Fibroblast of lung (primary cell): ENCODE data around the gene TMSB15A. TPM values are rescaled to one million over a fixed set of nuclear protein-coding genes. Genes with fewer than 3 reads are reported as not detected.
"Not testable (repeated sequence)": the region's sequence is repeated elsewhere in the genome, so short reads cannot be mapped to it uniquely, and the experiment has no call there.

ENCODE experiments used
- DNase-seq, 2 donors: peaks; one replicate each; pipeline versions ENCODE4 v3.0.0 to v3.0.0-alpha.2; 2010; ENCODE audit warnings: low read depth in 2 of 2
- H2AFZ ChIP-seq: 2 replicates; pipeline ENCODE4 v1.5.1; 2012; ENCODE audit warnings: low read length, control low read depth, inconsistent platforms
- H3K27ac ChIP-seq: 2 replicates; pipeline ENCODE4 v1.5.1; 2011; ENCODE audit warnings: low read length, control low read depth; ENCODE audit not compliant: insufficient read depth
- H3K27me3 ChIP-seq: 2 replicates; pipeline ENCODE4 v1.5.1; 2011; ENCODE audit warnings: mild to moderate bottlenecking, low read length; ENCODE audit not compliant: control insufficient read depth, insufficient read depth
- H3K36me3 ChIP-seq: 2 replicates; pipeline ENCODE4 v1.5.1; 2011; ENCODE audit warnings: low read length; ENCODE audit not compliant: control insufficient read depth, insufficient read depth
- H3K4me1 ChIP-seq: 2 replicates; pipeline ENCODE4 v1.5.1; 2011; ENCODE audit warnings: low read length; ENCODE audit not compliant: control insufficient read depth, insufficient read depth; ENCODE audit errors: extremely low read depth
- H3K4me2 ChIP-seq: 2 replicates; pipeline ENCODE4 v1.5.1; 2011; ENCODE audit warnings: low read length, control low read depth; ENCODE audit not compliant: insufficient read depth; ENCODE audit errors: extremely low read depth
- H3K4me3 ChIP-seq, 4 experiments: fragments of 200-600 bp in 1 of 4; sonication (generic) in 1 of 4; replicated peaks in 1 of 4; 2 replicates each; pipeline ENCODE4 v1.5.1; 2011 to 2016; ENCODE audit warnings: low read length in 4 of 4, low read depth in 3 of 4, mild to moderate bottlenecking in 3 of 4, control low read depth in 2 of 4, inconsistent platforms in 1 of 4, mixed read lengths in 1 of 4; ENCODE audit not compliant: insufficient read depth in 1 of 4; ENCODE audit errors: control extremely low read depth in 1 of 4
- H3K79me2 ChIP-seq: 2 replicates; pipeline ENCODE4 v1.5.1; 2012; ENCODE audit warnings: mild to moderate bottlenecking, low read length, inconsistent platforms; ENCODE audit not compliant: control insufficient read depth, insufficient read depth
- H3K9ac ChIP-seq: 2 replicates; pipeline ENCODE4 v1.5.1; 2011; ENCODE audit warnings: mild to moderate bottlenecking, low read length, control low read depth; ENCODE audit not compliant: insufficient read depth
- H3K9me3 ChIP-seq: 2 replicates; pipeline ENCODE4 v1.5.1; 2012; ENCODE audit warnings: low read depth, low read length; ENCODE audit not compliant: control insufficient read depth, insufficient read depth
- H4K20me1 ChIP-seq: 2 replicates; pipeline ENCODE4 v1.5.1; 2011; ENCODE audit warnings: low read length; ENCODE audit not compliant: control insufficient read depth, insufficient read depth; ENCODE audit errors: extremely low read depth
- EZH2 ChIP-seq: IDR thresholded peaks from 2 replicates; pipeline ENCODE4 v1.5.1; 2012; ENCODE audit warnings: low read length, control low read depth, mild to moderate bottlenecking; ENCODE audit errors: missing control alignments
- polyA plus RNA-seq, 2 donors: library from polyadenylated mRNA; depleted of rRNA in 1 of 2; stranded (reverse) in 1 of 2; unstranded in 1 of 2; fragments of >200 nt; gene quantifications; 2 replicates each; pipeline ENCODE4 v1.2.1, GENCODE V29; 2011 to 2012; ENCODE audit warnings: missing spikeins in 1 of 2
- total RNA-seq: library from RNA; depleted of rRNA; stranded (reverse); fragments of >200 nt; gene quantifications from 2 replicates; pipeline ENCODE4 v1.2.1, GENCODE V29; 2014
- TF ChIP-seq, protein P1 (sequence below), 2 donors: IDR thresholded peaks in 1 of 2; conservative IDR thresholded peaks in 1 of 2; 1 replicate in 1 of 2; 2 replicates in 1 of 2; pipeline ENCODE4 v1.5.1; 2011 to 2012; ENCODE audit warnings: low read length in 2 of 2, control low read depth in 1 of 2, inconsistent platforms in 1 of 2, low read depth in 1 of 2, mild to moderate bottlenecking in 1 of 2

The TMSB15A gene
- total and polyA plus RNA-seq, 2 donors (not counting 1 experiment from before 2014, with no cell fraction given), result 3.6 to 18.1 TPM

DNA sequence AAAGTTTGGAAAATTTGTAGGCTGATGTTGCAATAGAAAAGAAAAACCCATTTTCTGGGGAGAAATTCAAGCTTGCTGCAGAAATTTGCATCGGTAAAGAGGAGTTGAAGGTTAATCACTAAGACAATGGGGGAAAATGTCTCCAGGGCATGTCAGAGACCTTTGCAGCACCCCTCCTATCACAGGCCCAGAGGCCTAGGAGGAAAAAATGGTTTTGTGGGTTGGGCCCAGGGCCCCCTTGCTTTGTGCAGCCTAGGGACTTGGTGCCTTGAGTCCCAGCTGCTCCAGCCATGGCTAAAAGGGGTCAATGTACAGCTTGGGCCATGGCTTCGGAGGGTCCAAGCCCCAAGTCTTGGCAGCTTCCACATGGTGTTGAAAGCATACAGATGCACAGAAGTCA lies 17.8 kb downstream of the TMSB15A start:
- no peaks in the 10 kb centered on the region for H3K36me3 ChIP-seq
- no peak for DNase-seq
- no peak for TF ChIP-seq EZH2
- TF ChIP-seq, protein P1, sequence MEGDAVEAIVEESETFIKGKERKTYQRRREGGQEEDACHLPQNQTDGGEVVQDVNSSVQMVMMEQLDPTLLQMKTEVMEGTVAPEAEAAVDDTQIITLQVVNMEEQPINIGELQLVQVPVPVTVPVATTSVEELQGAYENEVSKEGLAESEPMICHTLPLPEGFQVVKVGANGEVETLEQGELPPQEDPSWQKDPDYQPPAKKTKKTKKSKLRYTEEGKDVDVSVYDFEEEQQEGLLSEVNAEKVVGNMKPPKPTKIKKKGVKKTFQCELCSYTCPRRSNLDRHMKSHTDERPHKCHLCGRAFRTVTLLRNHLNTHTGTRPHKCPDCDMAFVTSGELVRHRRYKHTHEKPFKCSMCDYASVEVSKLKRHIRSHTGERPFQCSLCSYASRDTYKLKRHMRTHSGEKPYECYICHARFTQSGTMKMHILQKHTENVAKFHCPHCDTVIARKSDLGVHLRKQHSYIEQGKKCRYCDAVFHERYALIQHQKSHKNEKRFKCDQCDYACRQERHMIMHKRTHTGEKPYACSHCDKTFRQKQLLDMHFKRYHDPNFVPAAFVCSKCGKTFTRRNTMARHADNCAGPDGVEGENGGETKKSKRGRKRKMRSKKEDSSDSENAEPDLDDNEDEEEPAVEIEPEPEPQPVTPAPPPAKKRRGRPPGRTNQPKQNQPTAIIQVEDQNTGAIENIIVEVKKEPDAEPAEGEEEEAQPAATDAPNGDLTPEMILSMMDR (conservative IDR thresholded peaks at IDR 0.05 in 1 of 2, IDR thresholded peaks at IDR 0.05 in 1 of 2; ENCODE audit: low read depth in 1 of 2, low read length in 2 of 2), result no peak

DNA sequence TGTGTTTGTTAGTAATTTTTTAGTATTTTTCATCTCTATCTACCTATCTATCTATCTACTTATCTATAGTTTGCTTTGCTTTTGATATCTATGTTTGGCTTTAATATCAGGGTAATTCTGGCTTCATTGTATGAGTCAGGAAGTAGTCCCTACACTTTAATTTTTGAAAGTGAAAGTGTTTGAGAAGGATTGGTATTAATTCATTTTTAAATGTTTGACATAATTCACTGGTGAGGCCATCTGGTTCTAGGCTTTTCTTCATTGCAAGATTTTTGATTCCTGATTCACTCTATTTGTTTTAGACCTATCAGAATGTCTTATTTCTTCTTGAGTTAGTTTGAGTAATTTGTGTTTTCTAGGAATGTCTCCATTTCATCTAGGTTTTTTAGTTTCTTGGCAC lies 24.8 kb downstream of the TMSB15A start:
- peak; percentile 2 to 10 for DNase-seq
- no peaks in the 10 kb centered on the region for H3K27me3 ChIP-seq
- H3K9ac ChIP-seq, result no peak overlapping the region
- TF ChIP-seq, protein P1 (conservative IDR thresholded peaks at IDR 0.05 in 1 of 2, IDR thresholded peaks at IDR 0.05 in 1 of 2; ENCODE audit: low read depth in 1 of 2, low read length in 2 of 2), result no peak
- no peak for TF ChIP-seq EZH2
- H3K9me3 ChIP-seq, result no peaks in the 10 kb centered on the region
- H3K4me2 ChIP-seq, result no peak overlapping the region
- H3K4me3 ChIP-seq, result no peak overlapping the region
- H3K4me1 ChIP-seq, result no peaks in the 10 kb centered on the region
- no peaks in the 10 kb centered on the region for H4K20me1 ChIP-seq
- H3K27ac ChIP-seq, result no peak overlapping the region
- no peaks in the 10 kb centered on the region for H3K79me2 ChIP-seq
- H2AFZ ChIP-seq, result no peak overlapping the region
- H3K36me3 ChIP-seq, result no peaks in the 10 kb centered on the region

More for the DNA sequence above, 17.8 kb downstream of the TMSB15A start:
- H2AFZ ChIP-seq, result no peak overlapping the region
- H3K4me3 ChIP-seq, result no peak overlapping the region
- H4K20me1 ChIP-seq, result no peaks in the 10 kb centered on the region
- no peaks in the 10 kb centered on the region for H3K79me2 ChIP-seq
- no peak overlapping the region for H3K4me2 ChIP-seq
- no peak overlapping the region for H3K27ac ChIP-seq
- no peaks in the 10 kb centered on the region for H3K4me1 ChIP-seq
- no peaks in the 10 kb centered on the region for H3K9me3 ChIP-seq
- H3K27me3 ChIP-seq, result no peaks in the 10 kb centered on the region
- no peak overlapping the region for H3K9ac ChIP-seq

DNA sequence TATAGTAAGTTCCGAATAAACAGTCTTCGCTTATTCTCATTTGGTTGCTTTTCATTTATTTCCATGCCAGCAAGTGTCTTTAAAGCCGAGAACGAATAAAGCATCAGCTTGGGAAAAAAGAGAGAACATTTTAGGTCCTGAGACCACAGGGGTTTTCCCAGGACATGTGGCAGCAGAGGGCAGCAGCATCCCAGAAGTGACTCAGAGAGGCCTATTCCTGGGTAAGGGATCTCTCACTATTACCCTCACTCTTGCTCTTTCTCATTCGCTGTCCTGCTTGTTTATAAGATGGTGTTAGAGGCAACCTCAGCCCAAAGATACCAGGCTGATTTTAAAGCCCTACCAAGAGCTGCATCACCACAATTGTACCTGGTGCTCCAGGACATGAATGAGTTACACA lies 37.8 kb downstream of the TMSB15A start:
- H3K9ac ChIP-seq, H3K4me2 ChIP-seq: not testable (repeated sequence)

DNA sequence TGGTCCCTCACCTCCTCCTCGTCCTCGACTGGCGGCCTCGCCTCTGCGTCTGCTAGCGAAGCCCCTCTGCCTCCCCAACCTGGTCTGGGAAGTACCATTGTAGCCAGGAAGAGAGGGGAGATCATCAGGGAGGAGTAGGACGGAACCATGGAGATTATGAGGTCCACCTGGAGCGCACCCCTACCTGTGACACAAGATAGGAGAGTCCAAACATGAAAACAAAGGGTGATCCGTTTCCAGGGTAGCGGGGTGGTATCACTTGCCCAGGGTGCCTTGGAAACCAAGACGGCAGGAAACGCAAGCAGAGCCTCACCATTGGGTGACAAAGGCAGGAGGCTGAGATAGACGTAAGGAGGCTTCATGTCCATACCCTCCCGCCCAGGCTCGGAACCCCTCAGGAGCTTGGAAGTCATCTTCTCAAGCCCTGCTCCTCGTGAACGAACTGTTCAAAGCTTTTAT lies 44.7 kb downstream of the TMSB15A start, which contains the start of gene TCP11X2:
Gene TCP11X2, minus strand, starts transcription at position 51 of the 459 bp plus-strand sequence.
- not testable (repeated sequence) for H3K4me1 ChIP-seq, H2AFZ ChIP-seq, DNase-seq, H3K9me3 ChIP-seq, H3K9ac ChIP-seq, H3K27me3 ChIP-seq, H3K36me3 ChIP-seq, H3K4me2 ChIP-seq, H3K4me3 ChIP-seq, H3K79me2 ChIP-seq, H4K20me1 ChIP-seq, H3K27ac ChIP-seq

More for the DNA sequence above, 37.8 kb downstream of the TMSB15A start:
- H3K27me3 ChIP-seq, H3K4me1 ChIP-seq, H3K27ac ChIP-seq, DNase-seq, H2AFZ ChIP-seq, H3K36me3 ChIP-seq, H4K20me1 ChIP-seq, H3K9me3 ChIP-seq, H3K79me2 ChIP-seq, H3K4me3 ChIP-seq: not testable (repeated sequence)

GRCh38 chrX:102470215-102470614 lies 46.3 kb downstream of the TMSB15A start:
- not testable (repeated sequence) for H3K9ac ChIP-seq, H3K9me3 ChIP-seq, H3K4me3 ChIP-seq, H2AFZ ChIP-seq, H3K27me3 ChIP-seq, H3K27ac ChIP-seq, H3K4me2 ChIP-seq, H4K20me1 ChIP-seq, H3K4me1 ChIP-seq, DNase-seq, H3K79me2 ChIP-seq, H3K36me3 ChIP-seq
